Neural crest cell (in vitro differentiated cells): ENCODE results near the gene LCNL1. TPM values are rescaled to one million over a fixed set of nuclear protein-coding genes. Genes with fewer than 3 reads are reported as not detected.

ENCODE experiments used
- DNase-seq: peaks from one replicate; pipeline ENCODE4 v3.0.0; 2021; ENCODE audit warnings: low read depth, mixed read lengths, low spot score
- H3K27ac Mint-ChIP-seq: one replicate; pipeline ENCODE4 v1.8.0; 2021; ENCODE audit warnings: mild to moderate bottlenecking, mixed read lengths; ENCODE audit not compliant: unreplicated experiment
- H3K27me3 Mint-ChIP-seq: 2 replicates; pipeline ENCODE4 v1.8.0; 2021; ENCODE audit warnings: low read depth, mild to moderate bottlenecking, mixed read lengths
- H3K36me3 Mint-ChIP-seq: 2 replicates; pipeline ENCODE4 v1.8.0; 2021; ENCODE audit warnings: low read depth, mild to moderate bottlenecking, mixed read lengths
- H3K4me1 Mint-ChIP-seq: 2 replicates; pipeline ENCODE4 v1.8.0; 2021; ENCODE audit warnings: mixed read lengths
- H3K4me3 Mint-ChIP-seq: one replicate; pipeline ENCODE4 v1.8.0; 2021; ENCODE audit warnings: mild to moderate bottlenecking, mixed read lengths
- H3K9me3 Mint-ChIP-seq: 2 replicates; pipeline ENCODE4 v1.8.0; 2021; ENCODE audit warnings: mixed read lengths
- total RNA-seq: library from RNA; stranded (reverse); gene quantifications from 2 replicates; pipeline ENCODE4 v1.2.1, GENCODE V29; 2021
- TF ChIP-seq, protein P1 (sequence below): fragments of 200-600 bp; sonication (generic); conservative IDR thresholded peaks from 2 replicates; pipeline ENCODE4 v1.5.0; 2021; ENCODE audit warnings: antibody characterized with exemption, mild to moderate bottlenecking

LCNL1 gene
- total RNA-seq, 1 donor from 2014 or later = not detected

DNA sequence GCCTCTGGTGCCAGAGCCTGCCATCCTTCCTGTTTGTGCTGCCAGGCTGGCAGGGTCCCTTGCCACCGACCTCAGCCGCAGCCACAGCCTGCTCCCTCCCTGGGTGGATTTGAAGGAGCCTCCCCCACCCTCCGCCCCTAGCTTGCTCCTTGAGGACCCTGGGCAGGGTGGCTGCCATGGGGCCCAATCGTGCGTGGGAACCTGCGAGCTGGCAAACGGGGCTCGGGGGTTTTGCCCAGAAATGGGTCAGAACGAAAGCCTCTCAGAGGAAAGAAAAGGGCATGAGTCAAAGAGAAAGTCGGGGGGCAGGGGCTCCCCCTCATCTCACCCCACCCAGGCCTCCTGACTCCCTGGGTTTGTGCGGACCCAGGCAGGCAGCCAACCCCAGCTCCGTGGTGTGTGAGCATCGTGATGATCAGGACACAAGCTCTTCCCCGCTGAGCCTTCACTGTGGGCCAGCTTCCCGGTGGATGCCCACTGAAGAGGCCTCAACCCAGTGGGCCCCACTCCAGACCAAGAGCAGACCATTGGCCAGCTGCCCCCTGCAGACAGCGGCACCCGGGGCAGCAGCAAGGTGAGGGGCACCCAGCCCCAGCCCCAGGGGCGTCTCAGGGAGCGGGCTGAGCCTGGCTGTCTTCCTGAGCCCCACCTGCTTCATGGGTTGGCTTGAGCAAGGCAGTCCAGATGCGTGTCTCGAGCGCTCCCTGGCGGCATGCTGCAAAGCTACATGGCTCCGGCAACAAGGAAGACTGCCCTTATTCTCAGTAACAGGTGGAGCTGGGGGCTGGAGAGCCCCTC, 52.1 kb downstream of the LCNL1 start:
- no peaks in the 10 kb centered on the region for H3K4me1 Mint-ChIP-seq
- H3K27ac Mint-ChIP-seq = no peak overlapping the region
- no peaks in the 10 kb centered on the region for H3K36me3 Mint-ChIP-seq
- TF ChIP-seq, protein P1, sequence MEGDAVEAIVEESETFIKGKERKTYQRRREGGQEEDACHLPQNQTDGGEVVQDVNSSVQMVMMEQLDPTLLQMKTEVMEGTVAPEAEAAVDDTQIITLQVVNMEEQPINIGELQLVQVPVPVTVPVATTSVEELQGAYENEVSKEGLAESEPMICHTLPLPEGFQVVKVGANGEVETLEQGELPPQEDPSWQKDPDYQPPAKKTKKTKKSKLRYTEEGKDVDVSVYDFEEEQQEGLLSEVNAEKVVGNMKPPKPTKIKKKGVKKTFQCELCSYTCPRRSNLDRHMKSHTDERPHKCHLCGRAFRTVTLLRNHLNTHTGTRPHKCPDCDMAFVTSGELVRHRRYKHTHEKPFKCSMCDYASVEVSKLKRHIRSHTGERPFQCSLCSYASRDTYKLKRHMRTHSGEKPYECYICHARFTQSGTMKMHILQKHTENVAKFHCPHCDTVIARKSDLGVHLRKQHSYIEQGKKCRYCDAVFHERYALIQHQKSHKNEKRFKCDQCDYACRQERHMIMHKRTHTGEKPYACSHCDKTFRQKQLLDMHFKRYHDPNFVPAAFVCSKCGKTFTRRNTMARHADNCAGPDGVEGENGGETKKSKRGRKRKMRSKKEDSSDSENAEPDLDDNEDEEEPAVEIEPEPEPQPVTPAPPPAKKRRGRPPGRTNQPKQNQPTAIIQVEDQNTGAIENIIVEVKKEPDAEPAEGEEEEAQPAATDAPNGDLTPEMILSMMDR = peak; percentile 84
- H3K4me3 Mint-ChIP-seq = no peak overlapping the region
- DNase-seq = peak; percentile 84
- H3K27me3 Mint-ChIP-seq = no peaks in the 10 kb centered on the region
- H3K9me3 Mint-ChIP-seq = no peaks in the 10 kb centered on the region

Other genes starting within 250 kb of the LCNL1 start
- gene LCN10, start 240.1 kb upstream of the LCNL1 start, total RNA-seq = not detected in 2 replicates
- not detected in 2 replicates for gene LCN6, start 234.5 kb upstream of the LCNL1 start, total RNA-seq
- not detected in 2 replicates for gene LCN8, start 224.8 kb upstream of the LCNL1 start, total RNA-seq
- not detected in 2 replicates for gene LCN15, start 218.5 kb upstream of the LCNL1 start, total RNA-seq
- gene TMEM141, start 191.6 kb upstream of the LCNL1 start, total RNA-seq = 27.8 and 31.0 TPM in 2 replicates
- 0.93 and 1.4 TPM in 2 replicates for gene CCDC183, start 186.7 kb upstream of the LCNL1 start, total RNA-seq
- gene RABL6, start 175.0 kb upstream of the LCNL1 start, total RNA-seq = 191 and 198 TPM in 2 replicates
- gene AJM1, start 140.5 kb upstream of the LCNL1 start, total RNA-seq = 2.8 and 3.3 TPM in 2 replicates
- 170 and 175 TPM in 2 replicates for gene PHPT1, start 133.6 kb upstream of the LCNL1 start, total RNA-seq
- gene MAMDC4, start 130.6 kb upstream of the LCNL1 start, total RNA-seq = 19.3 and 20.6 TPM in 2 replicates
- gene EDF1, start 116.7 kb upstream of the LCNL1 start, total RNA-seq = 338 and 339 TPM in 2 replicates
- 30.1 and 34.4 TPM in 2 replicates for gene TRAF2, start 96.5 kb upstream of the LCNL1 start, total RNA-seq
- 81.2 and 83.9 TPM in 2 replicates for gene FBXW5, start 38.3 kb upstream of the LCNL1 start, total RNA-seq
- gene C8G, start 37.8 kb upstream of the LCNL1 start, total RNA-seq = 0.59 and 0.98 TPM in 2 replicates
- 0.50 and 1.1 TPM in 2 replicates for gene LCN12, start 30.7 kb upstream of the LCNL1 start, total RNA-seq
- not detected in 2 replicates for gene PTGDS, start 5.5 kb upstream of the LCNL1 start, total RNA-seq
- 82.6 and 84.9 TPM in 2 replicates for gene PAXX, start 9.4 kb downstream of the LCNL1 start, total RNA-seq
- gene CLIC3, start 13.6 kb downstream of the LCNL1 start, total RNA-seq = not detected in 2 replicates
- 31.7 and 37.1 TPM in 2 replicates for gene ABCA2, start 45.2 kb downstream of the LCNL1 start, total RNA-seq
- 0.14 TPM in 1 of 2 replicates, not detected in the other for gene FUT7, start 49.1 kb downstream of the LCNL1 start, total RNA-seq
- 54.7 and 61.1 TPM in 2 replicates for gene NPDC1, start 63.2 kb downstream of the LCNL1 start, total RNA-seq
- gene ENTPD2, start 71.1 kb downstream of the LCNL1 start, total RNA-seq = not detected in 2 replicates
- 29.8 and 31.1 TPM in 2 replicates for gene SAPCD2, start 87.6 kb downstream of the LCNL1 start, total RNA-seq
- gene UAP1L1, start 94.5 kb downstream of the LCNL1 start, total RNA-seq = 2.6 and 2.9 TPM in 2 replicates
- gene MAN1B1, start 104.0 kb downstream of the LCNL1 start, total RNA-seq = 50.4 and 54.0 TPM in 2 replicates
- gene DPP7, start 131.7 kb downstream of the LCNL1 start, total RNA-seq = 37.9 and 46.5 TPM in 2 replicates
- gene GRIN1, start 156.2 kb downstream of the LCNL1 start, total RNA-seq = 0.14 and 0.44 TPM in 2 replicates
- gene LRRC26, start 187.1 kb downstream of the LCNL1 start, total RNA-seq = 0.37 and 0.48 TPM in 2 replicates
- gene TMEM210, start 189.1 kb downstream of the LCNL1 start, total RNA-seq = not detected in 2 replicates
- gene ANAPC2, start 205.6 kb downstream of the LCNL1 start, total RNA-seq = 69.3 and 71.7 TPM in 2 replicates
- gene SSNA1, start 205.7 kb downstream of the LCNL1 start, total RNA-seq = 64.8 and 66.4 TPM in 2 replicates
- gene TPRN, start 217.7 kb downstream of the LCNL1 start, total RNA-seq = 22.0 and 25.1 TPM in 2 replicates
- gene TMEM203, start 222.7 kb downstream of the LCNL1 start, total RNA-seq = 45.0 and 49.7 TPM in 2 replicates
- 36.6 and 39.4 TPM in 2 replicates for gene NDOR1, start 222.7 kb downstream of the LCNL1 start, total RNA-seq
- gene RNF208, start 239.2 kb downstream of the LCNL1 start, total RNA-seq = 9.7 and 10.1 TPM in 2 replicates
- gene CYSRT1, start 242.2 kb downstream of the LCNL1 start, total RNA-seq = 1.2 and 1.6 TPM in 2 replicates
- 0.16 TPM in 1 of 2 replicates, not detected in the other for gene RNF224, start 244.5 kb downstream of the LCNL1 start, total RNA-seq
- not detected in 2 replicates for gene SLC34A3, start 247.9 kb downstream of the LCNL1 start, total RNA-seq